ENCODE results near the gene CHCHD4.
"Not testable (repeated sequence)": the region's sequence is repeated elsewhere in the genome, so short reads cannot be mapped to it uniquely, and the experiment has no call there.

Gene CHCHD4

DNA sequence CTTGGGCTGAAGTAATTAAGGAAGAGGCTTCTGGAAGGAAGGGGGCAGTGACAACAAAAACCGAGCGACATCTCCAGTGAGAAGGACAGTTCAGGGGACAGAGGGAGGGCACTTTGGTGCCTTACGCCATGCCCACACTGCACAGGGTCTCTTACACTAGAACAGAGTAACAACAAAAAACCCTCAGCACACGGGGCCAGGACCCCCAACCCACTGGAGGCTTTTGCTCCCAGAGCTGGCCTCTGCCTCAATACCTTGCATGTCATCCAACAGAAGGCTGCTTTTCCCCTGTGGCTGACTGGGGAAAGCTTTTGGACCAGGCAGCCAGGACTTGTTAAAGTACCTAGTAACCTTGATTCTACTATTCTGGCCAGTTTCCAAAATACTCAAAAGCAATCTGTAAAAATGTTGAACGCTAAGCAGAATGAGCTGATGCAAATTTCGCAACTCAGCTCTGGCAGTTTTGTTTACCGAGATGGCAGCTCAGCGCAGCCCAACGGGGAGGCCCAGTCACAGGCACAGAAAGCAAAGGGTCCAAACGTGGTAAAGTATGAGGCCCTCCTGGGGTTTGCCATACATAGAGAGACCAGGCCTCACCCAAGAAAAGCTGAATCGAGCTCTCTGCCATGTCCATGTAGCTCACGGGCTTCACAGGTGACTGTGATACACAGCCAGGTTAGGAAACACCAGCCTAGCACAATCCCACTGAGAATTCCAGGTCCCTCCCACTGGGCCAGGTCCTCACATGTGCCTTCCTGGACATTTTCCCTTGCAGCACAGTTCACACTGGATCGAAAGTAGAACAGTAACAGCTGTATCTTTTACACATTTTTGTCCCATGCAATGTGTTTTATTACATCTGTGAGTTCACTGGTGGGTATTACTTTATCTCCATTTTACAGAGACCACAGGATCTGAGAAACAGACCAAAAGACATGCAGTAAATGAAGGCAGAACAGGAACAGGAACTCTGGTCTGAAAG, 6.0 kb downstream of the CHCHD4 start:
- no peak for DNase-seq

DNA sequence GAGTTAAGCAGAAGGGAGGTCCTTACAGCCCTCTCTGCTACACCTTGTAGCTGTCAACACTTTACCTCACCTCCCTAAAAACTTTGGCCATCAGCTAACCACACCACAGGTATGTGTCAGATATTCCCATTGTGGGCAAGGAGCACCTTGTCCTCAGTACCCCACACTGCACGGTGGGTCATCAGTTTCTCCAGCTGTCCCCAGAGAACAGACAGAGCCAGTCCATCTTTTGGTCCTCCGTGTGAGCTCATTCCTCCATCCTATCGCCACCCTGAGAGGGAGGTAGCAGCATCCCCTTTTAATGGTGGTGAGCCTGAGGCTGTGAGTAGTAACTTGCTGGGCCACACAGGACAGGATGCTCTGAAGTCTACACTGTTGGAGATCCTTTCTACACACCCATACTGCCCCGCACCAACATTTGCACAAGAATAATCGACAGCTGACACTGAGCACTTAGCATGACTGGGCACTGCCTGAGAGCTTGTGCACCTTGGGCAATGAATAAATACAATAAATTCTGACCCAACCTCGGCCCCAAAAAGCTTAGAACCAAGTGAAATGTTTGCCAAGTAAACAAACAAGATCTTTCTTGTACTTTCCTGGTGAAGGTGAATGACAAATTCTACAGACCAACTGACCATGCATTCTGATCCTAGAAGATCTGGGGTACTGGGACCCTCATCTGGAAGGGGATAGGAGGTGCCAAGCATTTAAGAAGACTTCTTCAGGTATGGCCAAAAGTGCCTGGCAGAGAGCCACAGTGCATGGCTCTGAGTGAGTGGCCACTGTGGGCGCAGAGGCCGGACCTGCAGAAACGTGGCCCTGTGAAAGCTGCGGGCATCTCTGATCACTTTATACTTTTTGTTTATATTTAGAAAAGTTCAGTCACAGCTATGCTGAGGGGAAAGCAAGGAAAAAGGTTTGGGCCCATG, 6.9 kb downstream of the CHCHD4 start:
- DNase-seq = no peak

DNA sequence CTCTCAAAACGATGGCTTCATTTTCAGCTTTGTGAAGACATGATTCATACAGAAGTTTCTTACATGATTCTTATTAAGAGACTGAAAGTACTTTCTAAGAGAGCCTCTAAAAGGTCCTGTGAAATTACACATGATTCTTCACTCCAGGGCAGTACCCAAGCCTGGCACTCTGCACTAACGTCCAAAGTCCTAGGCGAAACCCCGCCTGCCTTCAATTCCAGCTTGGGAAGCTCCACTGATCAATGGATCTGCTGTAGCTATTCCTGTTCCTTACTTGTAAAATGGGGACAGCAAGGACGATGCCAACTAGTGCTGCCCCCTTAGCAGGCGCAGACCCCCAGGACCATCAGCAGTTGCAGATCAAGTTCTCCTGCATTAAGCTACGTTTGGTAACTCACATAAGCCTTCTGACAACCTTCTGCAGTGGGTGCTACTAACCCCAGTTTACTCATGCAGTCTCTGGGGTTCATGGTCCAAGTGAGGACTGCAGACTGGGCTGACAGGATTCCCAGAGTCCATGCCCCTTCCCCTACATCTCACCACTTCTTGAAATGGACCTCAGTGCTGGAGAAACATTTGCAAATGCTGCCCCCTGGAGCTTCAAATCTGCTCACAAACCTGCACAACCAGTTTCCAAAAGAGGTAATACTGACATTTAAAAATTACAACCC, 10.6 kb downstream of the CHCHD4 start:
- DNase-seq = no peak

- no peak for DNase-seq
Measured at GRCh38 chr3:14110699-14111098, 14.0 kb downstream of the CHCHD4 start.

DNA sequence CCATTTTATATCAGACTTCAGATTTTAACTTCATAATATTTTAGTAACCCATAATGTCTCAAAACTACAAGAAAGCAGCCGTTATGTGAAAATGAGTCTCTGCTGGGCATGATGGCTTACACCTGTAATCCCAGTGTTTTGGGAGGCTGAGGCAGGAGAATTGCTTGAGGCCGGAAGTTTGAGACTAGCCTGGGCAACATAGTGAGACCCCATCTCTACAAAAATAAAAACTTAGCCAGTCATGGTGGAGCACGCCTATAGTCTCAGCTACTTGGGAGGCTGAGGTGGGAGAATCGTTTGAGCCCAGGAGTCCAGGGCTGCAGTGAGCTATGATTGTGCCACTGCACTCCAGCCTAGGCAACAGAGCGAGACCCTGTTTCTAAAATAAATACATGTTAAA, 14.8 kb downstream of the CHCHD4 start:
- not testable (repeated sequence) for DNase-seq

GRCh38 chr3:14097616-14098391, 26.9 kb downstream of the CHCHD4 start:
- DNase-seq = no peak

DNA sequence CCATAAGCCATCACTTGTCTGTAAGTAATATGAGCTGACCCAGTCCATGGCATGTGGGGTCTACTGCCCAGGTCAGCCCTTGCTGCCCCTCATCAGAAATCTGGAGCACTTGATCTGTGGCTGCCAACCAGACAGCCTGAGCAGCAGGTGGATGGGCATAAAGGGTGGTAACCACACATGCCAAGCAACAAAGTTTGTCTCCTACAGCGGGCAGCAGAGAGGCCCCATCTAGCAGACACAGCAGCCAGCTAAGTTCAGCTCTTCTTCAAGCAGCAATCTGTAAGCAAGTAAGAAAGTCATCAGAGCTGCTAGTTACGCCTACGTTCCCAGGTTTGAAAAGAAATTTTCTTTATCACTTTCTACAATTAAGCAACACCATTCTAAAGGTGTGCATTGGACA, 27.9 kb downstream of the CHCHD4 start:
- no peak for DNase-seq

DNA sequence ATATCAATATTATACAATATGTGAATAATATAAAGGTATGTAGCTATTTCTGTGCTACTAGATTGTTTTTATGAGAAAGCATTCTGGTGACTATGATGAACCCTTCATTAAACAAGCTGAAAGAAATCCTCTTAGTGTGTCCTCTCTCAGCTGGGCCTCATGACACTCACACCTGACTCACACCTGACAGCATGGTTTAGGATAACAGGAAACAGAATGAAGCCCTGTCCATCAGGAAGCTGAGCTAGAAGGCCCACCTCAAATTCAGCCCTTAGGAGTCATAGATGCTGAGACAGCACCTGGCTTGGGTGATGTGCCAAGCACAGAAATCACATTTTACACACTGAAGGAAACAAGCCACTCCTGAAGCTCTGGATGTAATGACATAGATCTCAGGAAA, 30.8 kb downstream of the CHCHD4 start:
- DNase-seq = no peak

- no peak for DNase-seq
Measured at GRCh38 chr3:14092464-14092863, 32.2 kb downstream of the CHCHD4 start.

DNA sequence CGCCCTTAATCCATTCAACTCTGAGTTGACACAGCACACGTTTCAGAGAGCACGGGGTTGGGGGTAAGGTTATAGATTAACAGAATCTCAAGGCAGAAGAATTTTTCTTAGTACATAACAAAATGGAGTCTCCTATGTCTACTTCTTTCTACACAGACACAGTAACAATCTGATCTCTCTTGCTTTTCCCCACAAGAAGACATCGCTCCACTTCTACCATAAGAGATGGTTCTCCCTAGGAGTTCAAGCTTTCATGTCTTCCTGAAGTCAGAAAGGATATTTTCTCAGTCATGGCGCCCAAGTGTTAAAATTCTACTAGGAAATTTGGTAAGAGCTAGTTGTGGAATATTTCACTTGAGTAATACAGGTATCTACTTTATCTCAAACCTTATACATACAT, 32.7 kb downstream of the CHCHD4 start:
- DNase-seq = not testable (repeated sequence)

DNA sequence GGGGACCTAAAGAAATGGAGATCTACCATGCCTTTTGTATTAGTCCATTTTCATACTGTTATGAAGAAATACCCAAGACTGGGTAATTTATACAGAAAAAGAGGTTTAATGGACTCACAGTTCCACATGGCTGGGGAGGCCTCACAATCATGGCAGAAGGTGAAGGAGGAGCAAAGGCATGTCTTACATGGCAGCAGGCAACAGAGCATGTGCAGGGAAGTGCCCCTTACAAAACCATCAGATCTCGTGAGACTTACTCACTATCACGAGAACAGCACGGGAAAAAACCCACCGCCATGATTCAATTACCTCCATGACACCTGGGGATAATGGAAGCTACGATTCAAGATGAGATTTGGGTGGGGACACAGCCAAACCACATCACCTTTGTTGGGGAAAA, 37.2 kb downstream of the CHCHD4 start:
- not testable (repeated sequence) for DNase-seq

GRCh38 chr3:14082108-14082657, 42.5 kb downstream of the CHCHD4 start:
- no peak for DNase-seq

GRCh38 chr3:14077310-14077709, 47.4 kb downstream of the CHCHD4 start:
- no peak for DNase-seq

DNA sequence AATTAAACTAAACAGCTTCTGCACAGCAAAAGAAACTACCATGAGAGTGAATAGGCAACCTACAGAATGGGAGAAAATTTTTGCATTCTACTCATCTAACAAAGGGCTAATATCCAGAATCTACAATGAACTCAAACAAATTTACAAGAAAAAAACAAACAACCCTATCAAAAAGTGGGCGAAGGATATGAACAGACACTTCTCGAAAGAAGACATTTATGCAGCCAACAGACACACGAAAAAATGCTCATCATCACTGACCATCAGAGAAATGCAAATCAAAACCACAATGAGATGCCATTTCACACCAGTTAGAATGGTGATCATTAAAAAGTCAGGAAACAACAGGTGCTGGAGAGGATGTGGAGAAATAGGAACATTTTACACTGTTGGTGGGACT, 49.4 kb downstream of the CHCHD4 start:
- DNase-seq = not testable (repeated sequence)

DNA sequence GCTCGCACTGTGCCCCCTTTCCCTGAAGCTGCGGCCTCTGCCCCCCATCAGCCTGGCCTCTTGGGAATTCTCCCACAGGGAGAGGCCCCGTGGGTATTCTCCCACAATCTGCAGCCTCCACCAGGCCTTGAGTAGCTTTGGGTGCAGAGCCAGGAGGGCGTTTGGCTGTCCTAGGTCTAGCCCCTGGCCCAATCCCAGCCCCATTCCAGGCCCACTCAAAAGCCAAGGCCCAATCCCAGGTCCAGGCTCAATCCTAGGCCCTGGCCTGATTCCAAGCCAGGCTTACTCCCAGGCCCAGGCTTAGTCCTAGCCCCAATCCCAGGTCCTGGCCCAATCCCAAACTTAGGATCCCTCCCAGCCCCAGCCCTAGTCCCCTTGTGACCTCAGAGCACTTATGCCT, 59.8 kb downstream of the CHCHD4 start:
- DNase-seq = no peak

DNA sequence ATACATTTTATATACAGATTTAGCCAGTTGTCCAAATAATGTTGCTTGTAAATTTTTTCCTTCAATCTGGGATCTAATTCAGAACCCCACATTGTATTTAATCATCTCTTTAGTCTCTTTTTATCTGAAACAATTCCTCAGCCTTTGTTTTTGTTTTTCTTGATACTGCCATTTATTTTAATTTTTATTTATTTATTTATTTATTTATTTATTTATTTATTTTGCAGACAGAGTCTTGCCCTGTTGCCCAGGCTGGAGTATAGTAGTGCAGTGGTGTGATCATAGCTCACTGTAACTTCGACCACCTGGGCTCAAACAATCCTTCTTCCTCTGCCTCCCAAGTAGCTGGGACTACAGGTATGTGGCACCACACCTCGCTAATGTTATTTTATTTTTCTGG, 61.5 kb downstream of the CHCHD4 start:
- no peak for DNase-seq
